WTC11 (cell line): Measurements from ENCODE around the gene AXDND1.

Experiments
- CREM ChIP-seq: sonication (generic); formaldehyde crosslinking; IDR thresholded peaks from 2 replicates; pipeline ENCODE4 v1.8.1; 2022; ENCODE audit warnings: mild to moderate bottlenecking, missing genetic modification reagents, moderate library complexity
- ELF4 ChIP-seq: sonication (generic); formaldehyde crosslinking; IDR thresholded peaks from 2 replicates; pipeline ENCODE4 v1.8.1; 2022; ENCODE audit warnings: low read depth, mild to moderate bottlenecking, moderate library complexity, missing genetic modification reagents
- GTF2I ChIP-seq: fragments of 250-450 bp; sonication (Bioruptor Pico); conservative IDR thresholded peaks from 2 replicates; pipeline ENCODE4 v1.4.0; 2021; ENCODE audit warnings: mild to moderate bottlenecking
- KAT7 ChIP-seq: sonication (generic); formaldehyde crosslinking; IDR thresholded peaks from 2 replicates; pipeline ENCODE4 v1.8.1; 2023; ENCODE audit warnings: missing genetic modification reagents, mild to moderate bottlenecking, borderline replicate concordance
- MLX ChIP-seq: sonication (generic); formaldehyde crosslinking; IDR thresholded peaks from 2 replicates; pipeline ENCODE4 v1.8.1; 2023; ENCODE audit warnings: mild to moderate bottlenecking, missing genetic modification reagents, moderate library complexity
- MXD4 ChIP-seq: fragments of 250-450 bp; sonication (Bioruptor Pico); IDR thresholded peaks from 2 replicates; pipeline ENCODE4 v1.8.0; 2021; ENCODE audit warnings: mild to moderate bottlenecking, moderate library complexity, borderline replicate concordance
- SP1 ChIP-seq: sonication (generic); formaldehyde crosslinking; conservative IDR thresholded peaks from 2 replicates; pipeline ENCODE4 v1.8.1; 2022; ENCODE audit warnings: missing genetic modification reagents
- TCF7 ChIP-seq: sonication (generic); formaldehyde crosslinking; IDR thresholded peaks from 2 replicates; pipeline ENCODE4 v1.8.0; 2022; ENCODE audit warnings: mild to moderate bottlenecking, low read depth, missing genetic modification reagents, moderate library complexity
- ZBTB43 ChIP-seq: sonication (generic); formaldehyde crosslinking; IDR thresholded peaks from 2 replicates; pipeline ENCODE4 v1.8.1; 2023; ENCODE audit warnings: mild to moderate bottlenecking, missing genetic modification reagents
- ZNF263 ChIP-seq: sonication (generic); formaldehyde crosslinking; IDR thresholded peaks from 2 replicates; pipeline ENCODE4 v1.8.1; 2022; ENCODE audit warnings: low read depth, mild to moderate bottlenecking, moderate library complexity, missing genetic modification reagents
- TF ChIP-seq, protein P1 (sequence below): fragments of 200-600 bp; IDR thresholded peaks from 2 replicates; pipeline ENCODE4 v1.8.0; 2022; ENCODE audit warnings: antibody characterized with exemption
- TF ChIP-seq, protein P2 (sequence below): sonication (generic); formaldehyde crosslinking; IDR thresholded peaks from 2 replicates; pipeline ENCODE4 v1.8.1; 2023; ENCODE audit warnings: mild to moderate bottlenecking, moderate library complexity, missing genetic modification reagents
- TF ChIP-seq, protein P3 (sequence below): sonication (generic); formaldehyde crosslinking; IDR thresholded peaks from 2 replicates; pipeline ENCODE4 v1.8.0; 2023; ENCODE audit warnings: mild to moderate bottlenecking, missing genetic modification reagents

GRCh38 chr1:179548666-179549367 is 183.0 kb downstream of the AXDND1 start:
- TF ChIP-seq CREM (CRISPR knock-in tag) (no peak), ZBTB43 (CRISPR knock-in tag) (no peak), TCF7 (CRISPR knock-in tag) (no peak), MXD4 (no peak), SP1 (no peak), GTF2I (CRISPR knock-in tag) (no peak), MLX (CRISPR knock-in tag) (no peak), KAT7 (CRISPR knock-in tag) (no peak), ZNF263 (CRISPR knock-in tag) (no peak), ELF4 (CRISPR knock-in tag) (no peak)
- TF ChIP-seq, protein P1, sequence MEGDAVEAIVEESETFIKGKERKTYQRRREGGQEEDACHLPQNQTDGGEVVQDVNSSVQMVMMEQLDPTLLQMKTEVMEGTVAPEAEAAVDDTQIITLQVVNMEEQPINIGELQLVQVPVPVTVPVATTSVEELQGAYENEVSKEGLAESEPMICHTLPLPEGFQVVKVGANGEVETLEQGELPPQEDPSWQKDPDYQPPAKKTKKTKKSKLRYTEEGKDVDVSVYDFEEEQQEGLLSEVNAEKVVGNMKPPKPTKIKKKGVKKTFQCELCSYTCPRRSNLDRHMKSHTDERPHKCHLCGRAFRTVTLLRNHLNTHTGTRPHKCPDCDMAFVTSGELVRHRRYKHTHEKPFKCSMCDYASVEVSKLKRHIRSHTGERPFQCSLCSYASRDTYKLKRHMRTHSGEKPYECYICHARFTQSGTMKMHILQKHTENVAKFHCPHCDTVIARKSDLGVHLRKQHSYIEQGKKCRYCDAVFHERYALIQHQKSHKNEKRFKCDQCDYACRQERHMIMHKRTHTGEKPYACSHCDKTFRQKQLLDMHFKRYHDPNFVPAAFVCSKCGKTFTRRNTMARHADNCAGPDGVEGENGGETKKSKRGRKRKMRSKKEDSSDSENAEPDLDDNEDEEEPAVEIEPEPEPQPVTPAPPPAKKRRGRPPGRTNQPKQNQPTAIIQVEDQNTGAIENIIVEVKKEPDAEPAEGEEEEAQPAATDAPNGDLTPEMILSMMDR = no peak
- TF ChIP-seq, protein P2, sequence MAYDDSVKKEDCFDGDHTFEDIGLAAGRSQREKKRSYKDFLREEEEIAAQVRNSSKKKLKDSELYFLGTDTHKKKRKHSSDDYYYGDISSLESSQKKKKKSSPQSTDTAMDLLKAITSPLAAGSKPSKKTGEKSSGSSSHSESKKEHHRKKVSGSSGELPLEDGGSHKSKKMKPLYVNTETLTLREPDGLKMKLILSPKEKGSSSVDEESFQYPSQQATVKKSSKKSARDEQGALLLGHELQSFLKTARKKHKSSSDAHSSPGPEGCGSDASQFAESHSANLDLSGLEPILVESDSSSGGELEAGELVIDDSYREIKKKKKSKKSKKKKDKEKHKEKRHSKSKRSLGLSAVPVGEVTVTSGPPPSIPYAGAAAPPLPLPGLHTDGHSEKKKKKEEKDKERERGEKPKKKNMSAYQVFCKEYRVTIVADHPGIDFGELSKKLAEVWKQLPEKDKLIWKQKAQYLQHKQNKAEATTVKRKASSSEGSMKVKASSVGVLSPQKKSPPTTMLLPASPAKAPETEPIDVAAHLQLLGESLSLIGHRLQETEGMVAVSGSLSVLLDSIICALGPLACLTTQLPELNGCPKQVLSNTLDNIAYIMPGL (CRISPR knock-in tag) = no peak
- TF ChIP-seq, protein P3, sequence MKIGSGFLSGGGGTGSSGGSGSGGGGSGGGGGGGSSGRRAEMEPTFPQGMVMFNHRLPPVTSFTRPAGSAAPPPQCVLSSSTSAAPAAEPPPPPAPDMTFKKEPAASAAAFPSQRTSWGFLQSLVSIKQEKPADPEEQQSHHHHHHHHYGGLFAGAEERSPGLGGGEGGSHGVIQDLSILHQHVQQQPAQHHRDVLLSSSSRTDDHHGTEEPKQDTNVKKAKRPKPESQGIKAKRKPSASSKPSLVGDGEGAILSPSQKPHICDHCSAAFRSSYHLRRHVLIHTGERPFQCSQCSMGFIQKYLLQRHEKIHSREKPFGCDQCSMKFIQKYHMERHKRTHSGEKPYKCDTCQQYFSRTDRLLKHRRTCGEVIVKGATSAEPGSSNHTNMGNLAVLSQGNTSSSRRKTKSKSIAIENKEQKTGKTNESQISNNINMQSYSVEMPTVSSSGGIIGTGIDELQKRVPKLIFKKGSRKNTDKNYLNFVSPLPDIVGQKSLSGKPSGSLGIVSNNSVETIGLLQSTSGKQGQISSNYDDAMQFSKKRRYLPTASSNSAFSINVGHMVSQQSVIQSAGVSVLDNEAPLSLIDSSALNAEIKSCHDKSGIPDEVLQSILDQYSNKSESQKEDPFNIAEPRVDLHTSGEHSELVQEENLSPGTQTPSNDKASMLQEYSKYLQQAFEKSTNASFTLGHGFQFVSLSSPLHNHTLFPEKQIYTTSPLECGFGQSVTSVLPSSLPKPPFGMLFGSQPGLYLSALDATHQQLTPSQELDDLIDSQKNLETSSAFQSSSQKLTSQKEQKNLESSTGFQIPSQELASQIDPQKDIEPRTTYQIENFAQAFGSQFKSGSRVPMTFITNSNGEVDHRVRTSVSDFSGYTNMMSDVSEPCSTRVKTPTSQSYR (CRISPR knock-in tag) = no peak
